Activated effector memory CD4-positive, alpha-beta T cell treated with Interleukin-2 at 50 U/mL for 16 hours (primary cell): ENCODE results near the gene EPS8.

Experiments
- DNase-seq: peaks from one replicate; pipeline ENCODE4 v3.0.0-alpha.2; 2020

Gene EPS8

DNA sequence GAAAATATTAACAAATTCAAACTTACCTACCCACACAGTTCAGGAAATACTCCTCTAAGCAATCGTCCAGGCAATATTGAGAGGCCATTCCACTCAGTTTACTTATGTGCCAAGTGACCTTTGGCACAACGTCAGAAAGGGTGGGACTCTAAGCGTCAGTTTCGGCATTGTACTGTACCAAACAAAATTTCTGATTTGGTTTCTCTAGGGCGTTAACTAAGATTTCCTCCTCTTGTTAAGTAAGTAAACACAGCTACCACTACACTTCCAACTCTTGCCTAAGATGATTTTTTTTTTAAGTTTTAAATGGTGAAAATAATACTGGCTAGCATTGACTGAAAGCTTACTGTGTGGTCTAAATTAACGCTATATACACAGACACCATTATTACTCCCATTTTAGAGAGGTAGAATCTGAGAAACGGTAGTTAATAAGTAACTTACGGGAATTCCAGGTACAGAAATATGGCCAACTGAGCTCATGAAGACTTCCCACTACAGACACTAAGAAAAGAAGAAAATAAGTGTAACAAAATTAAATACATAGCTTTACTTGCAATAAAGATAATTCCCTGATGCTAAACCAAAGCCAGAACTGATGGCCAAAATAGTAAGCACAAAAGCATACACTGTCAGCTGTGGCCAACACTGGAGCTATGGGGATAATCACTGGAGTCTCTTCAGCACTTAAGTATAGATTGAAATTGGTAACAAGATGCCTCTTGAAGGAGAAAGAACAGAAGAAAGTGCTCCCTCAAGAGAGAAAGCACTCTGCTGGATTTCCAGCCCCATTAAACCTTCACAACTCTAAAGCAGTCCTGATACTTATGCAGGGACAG lies 76.1 kb downstream of the EPS8 start:
- DNase-seq, result no peak

DNA sequence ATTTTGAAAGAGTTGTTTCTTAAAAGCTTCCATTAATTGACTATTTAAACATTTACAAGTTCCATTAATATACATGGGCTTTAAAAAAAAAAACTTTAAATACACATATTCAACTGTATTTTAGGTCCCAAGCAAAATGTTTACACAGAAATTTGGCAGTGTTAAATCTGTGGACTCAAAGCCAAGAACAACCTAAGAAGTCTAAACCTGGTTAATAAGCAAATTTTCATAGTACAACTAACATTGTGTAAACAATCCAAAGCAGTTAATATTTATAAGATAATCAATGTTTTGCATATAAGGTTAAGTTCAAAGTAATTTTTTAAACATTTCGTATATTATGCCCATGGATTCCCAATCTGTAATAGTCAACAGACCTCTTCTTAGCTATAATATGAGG lies 77.0 kb downstream of the EPS8 start:
- no peak for DNase-seq

DNA sequence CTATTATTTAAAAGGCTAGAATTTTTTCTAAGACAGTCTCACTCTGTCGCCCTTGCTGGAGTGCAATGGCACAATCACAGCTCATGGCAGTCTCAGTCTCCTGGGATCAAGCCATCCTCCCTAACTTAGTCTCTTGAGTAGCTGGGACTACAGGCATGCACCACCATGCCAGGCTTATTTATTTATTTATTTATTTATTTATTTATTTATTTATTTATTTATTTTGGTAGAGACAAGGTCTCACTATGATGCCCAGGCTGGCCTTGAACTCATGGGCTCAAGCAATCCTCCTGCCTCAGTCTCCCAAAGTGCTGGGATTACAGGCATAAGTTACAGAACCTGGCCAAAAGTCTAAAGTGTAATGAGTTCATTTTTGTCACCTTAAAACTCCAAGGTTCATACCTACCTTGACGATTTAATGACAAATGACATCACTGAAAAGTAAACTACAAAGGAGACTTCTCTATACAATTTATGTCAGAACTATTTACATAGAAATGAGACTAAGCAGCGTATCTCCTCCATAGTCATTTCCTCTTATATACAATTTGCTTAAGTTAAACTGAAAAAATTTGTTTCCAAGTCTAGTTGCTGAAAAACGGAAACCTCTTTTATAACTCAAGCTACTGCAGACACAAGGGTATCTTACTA lies 78.2 kb downstream of the EPS8 start:
- DNase-seq, result no peak

DNA sequence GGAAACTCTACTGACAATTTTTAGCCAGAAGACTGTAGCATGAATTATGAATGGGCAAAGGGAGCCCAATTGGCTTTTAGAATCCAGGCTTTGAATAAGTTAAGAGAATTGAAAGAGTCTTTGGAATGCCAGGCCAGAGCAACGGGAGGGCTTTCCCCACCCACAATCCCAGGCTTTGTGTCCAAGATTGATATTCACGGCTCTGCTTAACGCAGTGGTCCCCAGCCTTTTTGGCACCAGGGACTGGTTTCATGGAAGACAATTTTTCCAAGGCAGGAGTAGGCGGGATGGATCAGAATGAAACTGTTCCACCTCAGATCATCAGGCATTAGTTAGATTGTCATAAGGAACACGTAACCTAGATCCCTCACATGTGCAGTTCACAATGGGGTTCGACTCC lies 79.6 kb downstream of the EPS8 start:
- no peak for DNase-seq

DNA sequence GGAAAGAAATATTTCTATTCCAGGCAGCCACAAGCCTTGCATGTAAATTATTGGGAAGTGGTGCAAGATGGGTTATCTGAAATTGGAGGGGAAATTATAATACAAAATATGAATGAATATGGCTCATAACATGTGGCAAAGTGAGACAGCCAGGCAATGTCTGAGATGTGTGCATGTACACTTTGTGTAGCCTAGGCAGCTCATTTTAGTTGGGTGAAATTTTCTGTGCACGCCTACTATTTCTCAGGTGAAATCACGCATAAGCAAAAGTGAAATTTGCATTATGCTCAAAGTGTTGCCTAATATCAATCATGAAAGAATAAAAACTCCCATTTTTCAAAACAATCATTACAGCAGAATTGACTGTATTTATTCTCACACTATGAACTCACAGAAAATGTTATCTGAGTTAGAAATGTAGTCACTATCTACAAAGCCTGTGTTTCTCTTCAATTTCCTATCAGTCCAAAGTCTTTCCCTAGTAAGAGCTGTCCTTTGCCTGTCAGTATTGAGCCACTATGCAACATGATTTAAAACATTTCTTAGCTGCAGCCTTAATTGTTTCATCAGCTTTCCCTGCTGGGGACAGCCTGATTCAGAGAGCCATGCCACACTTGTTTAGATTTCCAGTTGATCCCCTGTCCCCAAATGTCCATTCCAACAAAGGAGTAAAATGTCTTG lies 80.7 kb downstream of the EPS8 start:
- DNase-seq, result no peak

DNA sequence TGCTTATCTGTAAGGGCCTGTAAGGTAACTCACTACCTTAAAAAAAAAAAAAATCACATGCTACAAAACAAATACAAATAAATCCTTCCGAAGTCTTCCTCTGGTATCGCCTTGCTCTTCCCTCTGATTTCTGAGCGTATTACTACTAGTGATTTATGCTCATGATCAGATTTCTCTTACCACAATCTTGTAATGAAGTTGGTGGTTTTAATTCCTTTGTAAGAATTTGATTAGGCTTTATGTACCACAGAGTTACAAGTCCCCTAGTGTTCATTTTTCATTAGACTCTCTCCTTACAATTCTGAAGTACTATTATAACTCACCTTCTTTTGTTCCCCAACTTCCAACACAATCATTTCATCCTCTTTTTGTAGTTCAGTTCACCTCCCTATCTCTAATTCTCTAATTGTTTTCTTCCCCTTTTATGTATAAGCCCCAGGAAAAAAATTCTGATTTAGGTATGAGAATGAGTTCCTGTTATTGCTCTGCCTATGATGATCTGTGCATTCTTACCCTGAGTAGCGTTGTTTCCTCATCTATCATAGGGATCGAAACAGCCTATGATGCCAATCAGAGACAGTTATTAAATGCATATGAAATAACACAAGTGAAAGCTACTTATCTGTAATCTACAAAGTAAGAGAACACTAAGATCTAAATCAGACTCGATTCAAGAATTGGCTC lies 81.5 kb downstream of the EPS8 start:
- no peak for DNase-seq

DNA sequence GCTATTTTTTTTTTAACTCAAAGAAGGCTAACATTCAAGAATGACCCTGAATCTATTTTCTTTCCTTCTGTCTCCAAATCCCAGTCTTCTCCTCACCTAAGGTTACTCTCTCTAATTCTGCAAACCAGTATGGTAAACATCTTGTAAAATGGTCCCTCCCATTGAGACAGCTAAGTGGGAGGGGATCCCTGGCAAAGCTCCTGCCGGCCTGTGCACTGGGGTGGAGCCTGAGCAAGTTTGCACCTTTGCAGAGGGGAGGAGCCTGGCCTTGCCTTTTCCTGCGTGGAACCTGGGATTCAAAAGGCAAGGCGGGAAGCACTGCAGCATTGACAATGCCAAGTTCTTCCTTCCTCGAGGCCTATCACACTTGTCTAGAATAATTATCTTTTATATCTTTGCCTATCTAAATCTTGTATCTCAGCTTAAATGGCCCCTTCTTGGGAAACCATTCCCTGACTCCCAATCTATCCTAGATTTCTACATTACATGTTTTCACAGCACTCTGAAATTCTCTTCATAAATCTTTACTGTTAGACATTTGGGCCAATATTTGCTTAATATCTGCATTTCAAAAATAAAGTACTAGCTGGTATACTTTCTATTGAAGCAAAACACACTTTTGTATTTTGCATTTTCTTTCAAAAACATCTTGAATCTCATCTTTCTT lies 83.0 kb downstream of the EPS8 start:
- DNase-seq, result no peak

DNA sequence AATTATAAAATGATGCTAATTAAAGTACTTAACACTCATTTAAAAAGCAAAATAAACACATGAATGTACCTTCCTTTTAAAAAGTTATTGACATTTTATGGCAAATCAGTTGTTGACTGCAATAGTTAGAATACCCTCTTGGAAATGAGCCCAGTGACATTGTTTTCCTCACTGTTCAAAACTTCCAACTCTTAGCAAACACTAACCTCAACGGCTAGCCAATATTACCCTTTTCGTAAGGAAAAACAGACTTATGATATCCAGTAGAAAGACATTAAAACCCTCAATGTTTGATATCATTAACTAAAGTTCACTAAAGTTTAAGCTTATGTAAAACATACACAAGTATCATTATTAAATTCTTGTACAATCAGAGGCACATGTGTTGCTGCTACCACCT lies 83.6 kb downstream of the EPS8 start:
- DNase-seq, result no peak

DNA sequence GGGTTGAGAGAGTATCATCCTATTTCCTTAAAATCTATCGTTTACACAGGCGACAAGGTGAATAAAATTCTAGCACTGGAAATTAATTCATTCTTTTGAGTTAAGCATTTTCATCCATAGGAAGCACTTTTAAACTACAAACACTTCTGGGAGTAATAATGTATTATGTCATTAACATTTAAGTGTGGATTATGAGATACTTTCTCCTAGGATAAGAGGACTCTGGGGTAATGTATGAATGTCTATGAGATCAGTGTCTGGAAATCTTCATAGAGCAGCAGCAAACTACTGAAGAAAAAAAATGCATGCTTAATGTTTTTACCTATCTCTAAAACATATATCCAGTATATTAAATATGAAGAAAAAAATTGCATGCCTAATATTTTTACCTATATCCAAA lies 86.9 kb downstream of the EPS8 start:
- no peak for DNase-seq

DNA sequence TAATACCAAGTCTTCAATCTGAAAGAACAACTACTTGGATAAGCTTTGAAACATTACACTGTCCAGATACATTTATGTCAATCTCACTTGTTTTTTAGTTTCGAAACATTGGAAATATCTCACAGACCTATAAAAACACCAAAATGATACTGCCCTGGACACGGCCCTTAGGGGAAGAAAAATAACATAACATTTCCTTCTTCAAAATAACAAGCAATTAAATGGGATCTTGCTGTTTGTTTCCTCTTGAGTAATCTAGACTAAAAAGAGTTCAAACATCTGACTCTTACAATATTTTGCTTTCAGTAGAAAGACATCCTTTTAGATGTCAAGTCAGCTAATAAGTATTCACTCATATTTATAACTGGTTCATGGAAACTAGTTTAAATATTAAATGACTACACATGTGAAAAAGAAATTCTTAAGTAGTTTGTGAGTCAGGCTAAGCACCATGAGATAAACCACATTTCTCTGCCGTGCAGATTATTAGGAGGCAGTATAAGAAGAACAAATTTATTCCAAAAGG lies 87.5 kb downstream of the EPS8 start:
- no peak for DNase-seq

DNA sequence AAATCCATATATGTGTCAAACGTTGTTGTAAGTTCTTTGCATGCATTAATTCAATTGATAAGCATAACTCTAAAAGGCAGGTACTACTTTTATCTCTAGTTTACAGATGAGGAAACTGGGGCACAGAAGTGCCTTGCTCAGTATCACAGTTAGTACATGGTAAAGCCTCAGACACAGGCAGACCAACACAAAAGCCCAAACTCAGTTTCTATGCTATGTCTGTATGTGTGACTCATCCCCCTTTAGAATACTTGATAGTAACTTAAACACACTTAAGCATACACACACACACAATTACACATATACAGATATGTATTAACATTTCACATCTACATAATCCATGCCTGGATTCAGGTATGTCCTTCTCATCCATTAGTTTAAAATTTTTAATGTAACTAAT lies 88.0 kb downstream of the EPS8 start:
- no peak for DNase-seq

DNA sequence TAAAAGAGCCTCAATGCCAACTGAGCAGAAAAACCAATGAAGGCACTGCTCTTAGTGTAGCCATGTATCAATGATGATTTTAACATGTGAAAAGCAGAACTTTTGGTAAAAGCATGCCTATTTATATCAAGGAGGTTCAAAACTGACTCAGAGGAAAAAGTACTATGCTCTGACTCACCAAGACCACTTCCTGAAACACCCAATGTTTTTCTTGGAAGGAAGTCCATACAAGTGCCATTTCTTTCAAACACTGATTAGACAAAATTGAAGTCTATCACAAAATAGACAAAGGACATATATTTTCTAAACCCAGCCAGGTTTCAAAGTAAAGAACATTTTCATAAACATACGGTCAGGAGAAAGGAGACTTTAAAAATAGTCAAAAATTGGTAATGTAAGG lies 88.6 kb downstream of the EPS8 start:
- DNase-seq, result no peak

DNA sequence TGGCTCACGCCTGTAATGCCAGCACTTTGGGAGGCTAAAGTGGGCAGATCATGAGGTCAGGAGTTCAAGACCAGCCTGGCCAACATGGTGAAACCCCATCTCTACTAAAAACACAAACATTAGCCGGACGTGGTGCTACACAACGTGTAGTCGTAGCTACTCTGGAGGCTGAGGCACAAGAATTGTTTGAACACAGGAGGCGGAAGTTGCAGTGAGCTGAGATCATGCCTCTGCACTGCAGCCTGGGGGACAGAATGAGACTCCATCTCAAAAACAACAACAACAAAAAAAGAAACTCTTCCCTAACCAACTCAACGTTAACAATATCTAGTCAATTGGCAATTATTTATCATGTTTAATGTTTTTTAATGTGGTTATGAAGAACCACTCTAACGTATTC lies 89.3 kb downstream of the EPS8 start:
- DNase-seq, result no peak

DNA sequence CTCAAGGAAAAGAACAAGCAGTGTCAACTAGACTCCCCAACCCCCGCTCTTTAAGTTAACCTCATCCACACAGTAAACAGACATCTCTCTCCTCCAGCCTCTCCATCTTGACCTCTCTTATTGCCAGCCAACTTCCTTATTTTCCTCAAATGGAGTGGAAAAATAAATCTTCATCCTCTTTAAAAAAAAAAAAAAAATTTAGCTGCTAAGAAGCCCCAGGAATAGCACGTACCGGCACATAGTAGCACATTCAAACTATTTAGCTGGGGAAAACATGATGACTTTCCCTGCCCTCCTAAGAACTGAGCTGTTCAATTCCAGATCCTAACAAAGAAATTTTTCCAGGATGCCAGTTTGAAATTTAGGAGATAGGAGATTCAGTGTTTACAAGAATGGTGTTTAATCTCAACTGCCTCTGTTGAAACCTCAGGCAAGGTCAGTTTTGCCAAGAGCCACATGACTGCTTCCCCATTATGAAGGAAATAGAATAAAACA lies 90.8 kb downstream of the EPS8 start:
- no peak for DNase-seq

DNA sequence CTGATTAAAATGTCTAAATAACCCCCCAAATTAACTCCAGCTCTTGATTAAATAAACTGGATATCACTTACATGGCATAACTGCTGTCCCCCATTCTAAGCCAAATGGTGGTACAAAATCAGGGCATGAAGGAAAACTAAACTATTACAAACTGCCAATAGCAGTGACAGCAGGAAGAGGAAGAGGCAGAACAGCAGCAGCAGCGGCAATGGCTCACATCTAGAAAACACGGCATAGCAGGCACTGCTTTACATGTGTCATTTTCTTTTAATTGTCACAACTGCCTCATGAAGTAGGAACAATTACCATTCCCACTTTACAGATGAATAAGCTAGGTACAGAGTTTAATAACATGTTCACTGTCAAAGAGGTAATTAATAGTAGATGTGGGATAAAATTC lies 92.0 kb downstream of the EPS8 start:
- DNase-seq, result no peak

DNA sequence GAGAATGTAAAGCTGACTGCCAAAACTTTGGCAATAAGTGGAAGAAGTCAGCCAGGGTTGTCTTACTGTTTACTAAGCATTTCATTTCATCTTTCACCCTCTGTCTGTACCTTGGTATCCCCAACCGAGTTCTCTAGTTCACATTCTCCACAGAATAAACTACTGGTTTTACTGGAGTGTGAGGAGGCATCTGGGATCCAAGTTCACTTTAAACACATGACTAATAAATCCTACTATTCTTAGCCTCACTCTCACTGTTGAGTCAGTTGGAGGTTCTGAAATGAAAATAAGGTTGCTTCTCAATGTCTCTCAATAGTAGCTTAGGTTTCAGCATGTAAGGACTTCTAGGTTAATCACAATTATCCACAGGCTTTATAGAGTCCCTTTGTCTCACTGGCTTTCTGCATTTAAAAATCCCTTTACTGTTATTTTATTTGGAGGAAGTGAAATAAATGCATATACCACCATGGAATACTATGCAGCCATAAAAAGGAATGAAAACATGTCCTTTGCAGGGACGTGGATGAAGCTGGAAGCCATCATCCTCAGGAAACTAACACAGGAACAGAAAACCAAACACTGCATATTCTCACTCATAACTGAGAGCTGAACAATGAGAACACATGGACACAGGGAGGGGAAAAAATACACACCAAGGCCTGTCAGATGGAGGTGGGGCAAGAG lies 95.8 kb downstream of the EPS8 start:
- DNase-seq, result no peak

DNA sequence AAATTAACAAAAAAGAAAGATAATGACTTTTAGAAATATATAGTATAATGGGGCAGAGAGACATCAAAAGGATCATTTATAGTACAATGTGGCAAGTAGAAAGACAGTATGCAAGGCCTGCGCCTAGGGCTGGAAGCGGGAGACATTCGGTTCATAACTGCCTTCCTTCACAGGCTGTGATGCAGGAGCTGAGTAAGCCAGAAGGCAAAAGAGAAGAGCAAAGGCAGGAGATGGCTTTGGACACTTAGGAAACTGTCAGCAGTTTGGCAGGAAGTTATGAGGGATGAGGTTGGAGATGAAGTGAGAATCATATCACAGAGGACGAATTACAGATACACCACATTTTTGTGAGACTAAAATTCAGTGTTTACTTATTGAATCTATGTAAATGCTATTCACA lies 97.8 kb downstream of the EPS8 start:
- DNase-seq, result no peak

DNA sequence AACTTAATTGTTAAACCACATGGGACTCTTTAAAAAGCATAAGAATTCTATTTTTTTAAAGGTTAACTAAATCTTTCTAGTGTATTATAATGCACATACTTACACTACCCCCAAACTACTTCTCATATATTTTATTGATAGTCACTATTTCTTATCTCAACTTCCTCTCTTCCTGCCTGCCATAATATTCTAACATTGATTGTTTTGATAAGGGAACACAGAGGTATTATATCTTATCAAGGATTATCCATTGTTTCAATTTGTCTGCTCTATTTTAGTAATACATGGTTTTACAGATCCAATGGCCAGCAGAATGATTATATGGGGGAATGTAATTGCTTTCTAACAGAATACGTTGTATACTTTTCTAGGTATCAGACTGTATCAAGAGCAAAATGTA lies 98.9 kb downstream of the EPS8 start:
- no peak for DNase-seq

DNA sequence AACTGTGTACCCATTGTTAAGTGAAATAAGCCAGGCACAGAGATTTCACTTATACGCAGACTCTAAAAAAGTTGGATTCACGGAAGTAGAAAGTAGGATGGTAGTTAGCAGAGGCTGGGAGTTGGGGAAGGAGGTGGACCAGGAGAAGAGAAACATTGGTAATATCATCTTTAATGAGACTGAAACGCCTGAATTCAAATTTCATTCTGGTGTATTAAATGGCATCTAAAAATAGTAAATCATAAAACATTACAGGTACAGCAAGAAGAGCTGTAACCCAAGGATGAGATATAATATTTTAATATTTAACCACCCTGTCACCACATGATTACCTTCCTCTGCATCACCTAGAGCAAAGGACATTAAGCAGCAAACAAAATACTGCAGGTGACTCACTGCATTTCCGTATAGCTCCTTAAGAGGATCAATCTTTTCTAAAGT lies 99.4 kb downstream of the EPS8 start:
- no peak for DNase-seq

DNA sequence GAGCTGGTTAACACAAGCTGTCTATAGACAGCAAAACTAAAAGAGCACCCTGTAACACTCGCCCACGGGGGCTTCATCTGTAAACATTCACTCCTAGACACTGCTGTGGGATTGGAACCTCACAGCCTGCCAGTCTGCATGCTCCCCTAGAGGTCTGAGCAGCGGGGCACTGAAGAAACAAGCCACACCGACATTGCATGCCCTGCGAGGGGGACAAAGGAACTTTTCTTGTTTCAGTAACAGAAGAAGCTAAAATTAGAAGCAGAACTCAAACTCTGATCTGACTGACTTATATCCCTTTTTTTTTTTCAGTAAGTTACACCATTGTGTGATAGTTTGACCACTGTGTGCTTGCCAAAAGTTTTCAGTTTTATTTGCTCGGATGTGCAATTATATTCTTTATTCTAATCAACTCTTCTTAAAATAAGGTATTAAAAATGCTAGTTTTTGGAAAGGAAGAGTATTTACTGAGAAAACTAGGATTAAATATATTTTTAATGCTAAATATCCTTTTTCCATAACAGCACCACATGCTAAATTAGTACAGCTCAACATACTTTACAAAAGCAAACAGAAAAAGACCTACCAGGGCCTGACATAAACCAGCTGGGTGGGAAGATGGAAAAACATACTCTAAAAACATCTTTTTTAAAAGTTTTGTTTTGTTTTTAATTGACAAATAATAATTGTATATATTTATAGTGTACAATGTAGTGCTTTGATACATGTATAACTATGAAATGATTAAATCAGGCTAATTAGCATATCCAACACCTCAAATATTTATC lies 100.2 kb downstream of the EPS8 start:
- DNase-seq, result no peak

DNA sequence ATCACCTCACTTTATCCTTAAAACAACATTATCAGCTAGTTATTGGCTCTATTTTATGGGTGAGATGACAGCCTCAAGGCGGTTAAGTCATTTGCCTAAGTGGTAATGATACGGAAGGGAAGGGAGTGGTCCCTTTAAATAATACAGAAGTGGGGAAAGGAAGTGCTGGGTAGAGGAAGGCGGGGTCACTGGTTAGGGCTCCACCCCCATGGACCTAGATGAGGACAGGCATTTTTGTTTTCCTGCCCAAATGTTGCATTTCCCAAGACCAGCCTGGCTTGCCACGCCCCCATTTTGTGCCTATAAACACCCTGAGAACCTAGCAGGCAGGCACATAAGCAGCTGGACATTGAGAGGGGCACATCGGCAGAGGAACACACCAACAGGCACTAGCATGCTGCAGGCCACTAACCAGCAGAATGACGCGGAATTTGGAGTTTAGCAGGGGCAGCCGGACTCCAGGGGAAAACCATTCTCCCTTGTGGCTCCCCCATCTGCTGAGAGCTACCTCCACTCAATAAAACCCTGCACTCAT lies 100.9 kb downstream of the EPS8 start:
- DNase-seq, result no peak
